ENCODE data around the gene EAPP.
"Not testable (repeated sequence)": the region's sequence is repeated elsewhere in the genome, so short reads cannot be mapped to it uniquely, and the experiment has no call there.

Gene EAPP

DNA sequence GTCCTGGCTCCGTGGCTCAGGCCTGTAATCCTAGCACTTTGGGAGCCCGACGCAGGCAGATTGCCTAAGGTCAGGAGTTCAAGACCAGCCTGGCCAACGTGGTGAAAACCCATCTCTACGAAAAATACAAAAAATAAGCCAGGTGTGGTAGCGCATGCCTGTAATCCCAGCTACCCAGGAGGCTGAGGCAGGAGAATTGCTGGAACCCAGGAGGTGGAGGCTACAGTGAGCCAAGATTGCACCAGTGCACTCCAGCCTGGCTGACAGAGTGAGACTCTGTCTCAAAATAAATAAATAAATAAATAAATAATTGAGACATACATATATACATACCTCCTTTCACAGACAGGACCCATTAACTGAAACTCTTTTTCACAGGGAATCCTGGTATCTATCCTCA lies 1.4 kb downstream of the EAPP start:
- H3K4me1 ChIP-seq (ENCODE audit: control insufficient read depth in 2 of 2, insufficient read depth in 2 of 2, low read length in 2 of 2) = peaks cover 13% of the 10 kb centered on the region in 2 donors
- peak overlapping the region in 1 of 2 donors; percentile 97 for H3K9ac ChIP-seq (ENCODE audit: low read depth in 1 of 2, low read length in 2 of 2)
- H3K27ac ChIP-seq (ENCODE audit: low read depth in 2 of 2, low read length in 2 of 2); H3K9me3 ChIP-seq (ENCODE audit: control insufficient read depth in 2 of 2, low read length in 2 of 2); H3K27me3 ChIP-seq (ENCODE audit: control insufficient read depth in 2 of 2, insufficient read depth in 2 of 2, low read length in 2 of 2): not testable (repeated sequence)
- peak overlapping the region; percentile 91 for H3K4me3 ChIP-seq (ENCODE audit: low read length in 2 of 2)
- peaks cover 11 to 17% of the 10 kb centered on the region in 2 donors for H3K36me3 ChIP-seq (ENCODE audit: control insufficient read depth in 2 of 2, insufficient read depth in 2 of 2, low read length in 2 of 2)

DNA sequence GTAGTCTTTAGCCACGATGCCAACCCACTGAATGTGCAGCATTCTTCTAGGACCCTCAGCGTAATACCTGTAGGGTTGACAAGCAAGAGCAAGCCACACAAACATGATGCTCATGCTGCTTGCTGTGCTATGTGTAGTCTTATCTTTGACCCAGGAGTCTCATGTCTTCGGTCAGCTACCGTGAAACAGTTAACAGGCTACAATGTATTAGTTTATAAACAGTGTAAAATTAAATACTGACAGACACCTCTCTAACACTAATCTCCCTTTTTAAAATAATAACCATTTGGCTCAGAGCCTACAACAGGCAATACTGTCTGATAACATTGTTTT lies 1.9 kb downstream of the EAPP start:
- peaks cover 15 to 17% of the 10 kb centered on the region in 2 donors for H3K36me3 ChIP-seq (ENCODE audit: control insufficient read depth in 2 of 2, insufficient read depth in 2 of 2, low read length in 2 of 2)
- H3K4me1 ChIP-seq (ENCODE audit: control insufficient read depth in 2 of 2, insufficient read depth in 2 of 2, low read length in 2 of 2) = peaks cover 13% of the 10 kb centered on the region in 2 donors
- no peak overlapping the region for H3K27ac ChIP-seq (ENCODE audit: low read depth in 2 of 2, low read length in 2 of 2)
- no peaks in the 10 kb centered on the region for H3K9me3 ChIP-seq (ENCODE audit: control insufficient read depth in 2 of 2, low read length in 2 of 2)
- peak overlapping the region; percentile 91 for H3K4me3 ChIP-seq (ENCODE audit: low read length in 2 of 2)
- no peaks in the 10 kb centered on the region for H3K27me3 ChIP-seq (ENCODE audit: control insufficient read depth in 2 of 2, insufficient read depth in 2 of 2, low read length in 2 of 2)
- H3K9ac ChIP-seq (ENCODE audit: low read depth in 1 of 2, low read length in 2 of 2) = no peak overlapping the region

DNA sequence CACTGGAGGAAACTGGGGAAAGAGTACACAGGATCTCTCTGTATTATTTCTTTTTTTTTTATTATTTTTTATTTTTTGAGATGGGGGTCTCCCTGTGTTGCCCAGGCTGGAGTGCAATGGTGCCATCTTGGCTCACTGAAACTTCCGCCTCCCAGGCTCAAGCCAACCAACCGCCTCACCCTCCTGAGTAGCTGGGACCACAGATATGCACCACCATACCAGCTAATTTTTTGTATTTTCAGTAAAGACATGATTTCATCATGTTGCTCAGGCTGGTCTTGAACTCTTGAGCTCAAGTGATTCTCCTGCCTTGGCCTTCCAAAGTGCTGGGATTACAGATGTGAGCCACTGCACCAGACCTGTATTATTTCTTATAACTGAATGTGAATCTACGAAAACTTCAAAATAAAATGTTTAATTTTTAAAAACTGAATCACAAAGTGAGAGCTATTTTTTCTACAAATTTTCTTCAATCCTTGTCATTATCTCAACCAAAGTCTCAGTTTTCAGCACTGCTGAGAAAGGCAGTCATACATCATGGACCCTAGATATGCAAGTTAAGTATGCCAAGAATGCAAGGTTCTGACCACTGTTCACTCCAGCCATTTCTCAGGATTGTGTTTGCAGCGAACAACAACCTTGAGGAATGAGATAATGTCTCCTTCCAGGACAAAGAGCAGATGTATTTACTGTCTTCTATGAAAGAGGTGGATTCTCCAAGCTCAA lies 2.4 kb downstream of the EAPP start:
- no peaks in the 10 kb centered on the region for H3K9me3 ChIP-seq (ENCODE audit: control insufficient read depth in 2 of 2, low read length in 2 of 2)
- H3K4me1 ChIP-seq (ENCODE audit: control insufficient read depth in 2 of 2, insufficient read depth in 2 of 2, low read length in 2 of 2) = peaks cover 13% of the 10 kb centered on the region in 2 donors
- no peak overlapping the region for H3K27ac ChIP-seq (ENCODE audit: low read depth in 2 of 2, low read length in 2 of 2)
- peaks cover 17 to 19% of the 10 kb centered on the region in 2 donors for H3K36me3 ChIP-seq (ENCODE audit: control insufficient read depth in 2 of 2, insufficient read depth in 2 of 2, low read length in 2 of 2)
- H3K4me3 ChIP-seq (ENCODE audit: low read length in 2 of 2) = peak overlapping the region in 1 of 2 donors; percentile 91
- no peak overlapping the region for H3K9ac ChIP-seq (ENCODE audit: low read depth in 1 of 2, low read length in 2 of 2)
- H3K27me3 ChIP-seq (ENCODE audit: control insufficient read depth in 2 of 2, insufficient read depth in 2 of 2, low read length in 2 of 2) = no peaks in the 10 kb centered on the region

DNA sequence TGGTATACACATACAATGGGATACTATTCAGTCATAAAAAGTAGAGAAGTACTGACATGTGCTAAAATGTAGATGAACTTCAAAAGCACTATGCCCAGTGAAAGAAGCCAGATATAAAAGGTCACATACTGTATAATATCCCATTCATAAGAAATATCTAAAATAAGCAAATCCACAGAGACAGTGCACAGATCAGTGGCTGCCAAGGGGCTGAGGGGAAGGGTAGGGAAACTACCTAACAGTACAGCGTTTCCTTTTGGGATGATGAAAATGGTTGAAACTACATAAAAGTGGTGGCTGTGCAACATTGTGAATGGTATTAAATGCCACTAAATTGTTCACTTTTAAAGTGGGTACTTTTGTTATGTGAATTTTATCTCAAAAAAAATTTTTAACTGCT lies 11.9 kb downstream of the EAPP start:
- H3K36me3 ChIP-seq (ENCODE audit: control insufficient read depth in 2 of 2, insufficient read depth in 2 of 2, low read length in 2 of 2) = peaks cover 54 to 64% of the 10 kb centered on the region in 2 donors
- no peaks in the 10 kb centered on the region for H3K9me3 ChIP-seq (ENCODE audit: control insufficient read depth in 2 of 2, low read length in 2 of 2)
- no peak overlapping the region for H3K9ac ChIP-seq (ENCODE audit: low read depth in 1 of 2, low read length in 2 of 2)
- H3K27me3 ChIP-seq (ENCODE audit: control insufficient read depth in 2 of 2, insufficient read depth in 2 of 2, low read length in 2 of 2) = no peaks in the 10 kb centered on the region
- peaks cover 3 to 4% of the 10 kb centered on the region in 2 donors for H3K4me1 ChIP-seq (ENCODE audit: control insufficient read depth in 2 of 2, insufficient read depth in 2 of 2, low read length in 2 of 2)
- H3K27ac ChIP-seq (ENCODE audit: low read depth in 2 of 2, low read length in 2 of 2) = no peak overlapping the region
- no peak overlapping the region for H3K4me3 ChIP-seq (ENCODE audit: low read length in 2 of 2)

DNA sequence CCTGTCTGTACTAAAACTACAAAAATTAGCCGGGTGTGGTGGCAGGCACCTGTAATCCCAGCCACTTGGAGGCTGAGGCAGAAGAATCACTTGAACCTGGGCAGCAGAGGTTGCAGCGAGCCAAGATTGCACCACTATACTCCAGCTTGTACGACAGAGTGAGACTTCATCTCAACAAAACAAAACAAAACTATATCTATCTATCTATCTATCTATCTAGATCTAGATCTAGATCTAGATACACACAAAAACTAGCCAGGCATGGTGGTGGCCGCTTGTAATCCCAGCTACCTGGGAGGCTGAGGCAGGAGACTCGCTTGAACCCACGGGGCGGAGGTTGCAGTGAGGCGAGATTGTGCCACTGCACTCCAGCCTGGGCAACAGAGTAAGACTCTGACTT lies 15.3 kb downstream of the EAPP start:
- H3K9me3 ChIP-seq (ENCODE audit: control insufficient read depth in 2 of 2, low read length in 2 of 2); H3K27me3 ChIP-seq (ENCODE audit: control insufficient read depth in 2 of 2, insufficient read depth in 2 of 2, low read length in 2 of 2); H3K27ac ChIP-seq (ENCODE audit: low read depth in 2 of 2, low read length in 2 of 2); H3K4me3 ChIP-seq (ENCODE audit: low read length in 2 of 2); H3K9ac ChIP-seq (ENCODE audit: low read depth in 1 of 2, low read length in 2 of 2): not testable (repeated sequence)
- Histone ChIP-seq H3K36me3 (ENCODE audit: control insufficient read depth in 2 of 2, insufficient read depth in 2 of 2, low read length in 2 of 2) (peaks cover 43 to 64% of the 10 kb centered on the region in 2 donors), H3K4me1 (ENCODE audit: control insufficient read depth in 2 of 2, insufficient read depth in 2 of 2, low read length in 2 of 2) (peaks cover 11 to 16% of the 10 kb centered on the region in 2 donors)

DNA sequence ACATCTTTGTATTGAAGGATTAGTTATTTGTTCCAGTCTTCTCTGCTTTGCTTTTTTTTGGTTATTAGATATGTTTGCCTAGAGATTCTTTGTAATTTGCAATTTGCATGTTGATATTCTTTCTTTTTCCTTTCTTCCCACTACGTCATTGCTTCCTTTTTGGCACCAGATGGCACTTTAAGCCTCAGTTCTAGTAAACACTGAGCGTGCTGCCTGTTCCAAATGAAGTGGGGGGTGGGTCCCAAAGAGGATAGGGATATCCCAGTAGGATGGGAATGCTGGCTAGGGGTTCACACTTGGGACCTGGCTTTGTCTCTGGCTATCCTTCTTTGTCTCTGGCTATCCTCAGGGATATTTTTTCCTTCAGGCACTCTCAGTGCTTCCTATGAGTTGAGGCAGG lies 17.0 kb downstream of the EAPP start:
- H3K27ac ChIP-seq (ENCODE audit: low read depth in 2 of 2, low read length in 2 of 2) = peak overlapping the region; percentile 36 to 52
- H3K36me3 ChIP-seq (ENCODE audit: control insufficient read depth in 2 of 2, insufficient read depth in 2 of 2, low read length in 2 of 2) = peaks cover 37 to 62% of the 10 kb centered on the region in 2 donors
- H3K27me3 ChIP-seq (ENCODE audit: control insufficient read depth in 2 of 2, insufficient read depth in 2 of 2, low read length in 2 of 2) = no peaks in the 10 kb centered on the region
- peak overlapping the region; percentile 5 to 38 for H3K9ac ChIP-seq (ENCODE audit: low read depth in 1 of 2, low read length in 2 of 2)
- no peaks in the 10 kb centered on the region for H3K9me3 ChIP-seq (ENCODE audit: control insufficient read depth in 2 of 2, low read length in 2 of 2)
- no peak overlapping the region for H3K4me3 ChIP-seq (ENCODE audit: low read length in 2 of 2)
- peaks cover 16 to 25% of the 10 kb centered on the region in 2 donors for H3K4me1 ChIP-seq (ENCODE audit: control insufficient read depth in 2 of 2, insufficient read depth in 2 of 2, low read length in 2 of 2)

DNA sequence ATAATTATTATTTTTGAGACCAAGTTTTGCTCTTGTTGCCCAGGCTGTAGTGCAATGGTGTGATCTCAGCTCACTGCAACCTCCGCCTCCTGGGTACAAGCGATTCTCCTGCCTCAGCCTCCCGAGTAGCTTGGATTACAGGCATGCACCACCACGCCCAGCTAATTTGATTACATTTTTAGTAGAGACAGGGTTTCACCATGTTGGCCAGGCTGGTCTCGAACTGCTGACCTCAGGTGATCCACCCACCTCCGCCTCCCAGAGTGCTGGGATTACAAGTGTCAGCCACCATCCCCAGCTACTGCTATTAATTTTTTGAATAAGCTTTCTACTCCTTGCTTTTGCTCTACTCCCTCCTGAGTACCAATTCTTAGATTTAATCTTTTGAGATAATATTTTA lies 18.4 kb downstream of the EAPP start:
- H3K36me3 ChIP-seq (ENCODE audit: control insufficient read depth in 2 of 2, insufficient read depth in 2 of 2, low read length in 2 of 2) = peaks cover 34 to 51% of the 10 kb centered on the region in 2 donors
- H3K9me3 ChIP-seq (ENCODE audit: control insufficient read depth in 2 of 2, low read length in 2 of 2); H3K27me3 ChIP-seq (ENCODE audit: control insufficient read depth in 2 of 2, insufficient read depth in 2 of 2, low read length in 2 of 2); H3K9ac ChIP-seq (ENCODE audit: low read depth in 1 of 2, low read length in 2 of 2): not testable (repeated sequence)
- H3K4me1 ChIP-seq (ENCODE audit: control insufficient read depth in 2 of 2, insufficient read depth in 2 of 2, low read length in 2 of 2) = peaks cover 16 to 25% of the 10 kb centered on the region in 2 donors
- peak overlapping the region in 1 of 2 donors; percentile 20 for H3K4me3 ChIP-seq (ENCODE audit: low read length in 2 of 2)
- H3K27ac ChIP-seq (ENCODE audit: low read depth in 2 of 2, low read length in 2 of 2) = peak overlapping the region; percentile 87 to 90

DNA sequence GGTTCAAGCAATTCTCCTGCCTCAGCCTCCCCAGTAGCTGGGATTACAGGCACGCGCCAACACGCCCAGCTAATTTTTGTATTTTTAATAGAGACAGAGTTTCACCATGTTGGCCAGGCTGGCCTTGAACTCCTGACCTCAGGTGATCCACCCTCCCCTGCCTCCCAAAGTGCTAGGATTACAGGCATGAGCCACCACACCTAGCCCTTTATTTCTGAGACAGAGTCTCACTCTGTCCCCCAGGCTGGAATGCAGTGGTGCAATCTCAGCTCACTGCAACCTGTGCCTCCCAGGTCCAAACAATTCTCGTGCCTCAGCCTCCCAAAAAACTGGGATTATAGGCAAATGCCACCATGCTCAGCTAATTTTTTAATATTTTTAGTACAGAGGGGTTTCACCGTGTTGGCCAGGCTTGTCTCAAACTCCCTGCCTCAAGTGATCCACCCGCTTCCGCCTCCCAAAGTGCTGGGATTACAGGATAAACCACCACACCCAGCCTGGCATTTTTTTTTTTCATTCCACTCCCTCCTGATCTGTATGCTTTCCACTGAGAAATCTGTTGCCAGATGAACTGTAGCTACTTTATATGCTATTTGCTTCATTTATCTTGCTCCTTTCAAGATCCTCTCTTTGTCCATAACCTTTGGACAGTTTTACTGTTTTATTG lies 19.1 kb downstream of the EAPP start:
- H3K9me3 ChIP-seq (ENCODE audit: control insufficient read depth in 2 of 2, low read length in 2 of 2); H3K27me3 ChIP-seq (ENCODE audit: control insufficient read depth in 2 of 2, insufficient read depth in 2 of 2, low read length in 2 of 2); H3K4me3 ChIP-seq (ENCODE audit: low read length in 2 of 2): not testable (repeated sequence)
- H3K36me3 ChIP-seq (ENCODE audit: control insufficient read depth in 2 of 2, insufficient read depth in 2 of 2, low read length in 2 of 2) = peaks cover 34 to 53% of the 10 kb centered on the region in 2 donors
- H3K4me1 ChIP-seq (ENCODE audit: control insufficient read depth in 2 of 2, insufficient read depth in 2 of 2, low read length in 2 of 2) = peaks cover 16 to 25% of the 10 kb centered on the region in 2 donors
- peak overlapping the region in 1 of 2 donors; percentile 38 for H3K9ac ChIP-seq (ENCODE audit: low read depth in 1 of 2, low read length in 2 of 2)
- peak overlapping the region; percentile 87 to 90 for H3K27ac ChIP-seq (ENCODE audit: low read depth in 2 of 2, low read length in 2 of 2)

DNA sequence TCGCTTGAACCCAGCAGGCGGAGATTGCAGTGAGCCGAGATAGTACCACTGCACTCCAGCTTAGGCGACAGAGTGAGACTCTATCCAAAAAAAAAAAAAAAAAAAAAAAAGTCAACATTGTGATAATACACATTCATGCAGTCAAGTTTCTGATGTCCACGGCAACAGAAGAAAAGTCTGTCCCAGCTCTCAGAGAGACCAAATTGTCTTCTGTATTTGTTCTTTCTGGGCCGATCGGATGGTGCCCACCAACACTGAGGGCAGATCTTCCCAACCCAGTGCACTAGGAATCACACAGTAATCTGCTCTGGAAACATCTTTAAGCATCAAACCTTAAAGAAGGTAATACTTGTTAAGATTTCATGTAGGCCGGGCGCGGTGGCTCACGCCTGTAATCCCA lies 31.6 kb downstream of the EAPP start:
- H3K27ac ChIP-seq (ENCODE audit: low read depth in 2 of 2, low read length in 2 of 2) = no peak overlapping the region
- no peaks in the 10 kb centered on the region for H3K36me3 ChIP-seq (ENCODE audit: control insufficient read depth in 2 of 2, insufficient read depth in 2 of 2, low read length in 2 of 2)
- no peak overlapping the region for H3K9ac ChIP-seq (ENCODE audit: low read depth in 1 of 2, low read length in 2 of 2)

DNA sequence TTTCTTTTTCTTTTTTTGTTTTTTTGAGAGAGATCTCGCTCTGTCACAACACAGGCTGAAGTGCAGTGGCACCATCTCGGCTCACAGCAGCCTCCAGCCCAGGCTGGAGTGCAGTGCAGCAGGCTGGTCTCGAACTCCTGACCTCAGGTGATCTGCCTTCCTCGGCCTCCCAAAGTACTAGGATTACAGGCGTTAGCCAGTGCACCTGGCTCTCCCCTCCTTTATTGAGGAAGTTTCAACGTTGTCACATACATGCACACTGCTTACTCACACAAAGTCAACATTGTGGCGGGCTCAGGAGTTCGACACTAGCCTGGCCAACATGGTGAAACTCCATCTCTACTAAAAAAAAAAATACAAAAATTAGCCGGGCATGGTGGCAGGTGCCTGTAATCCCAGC lies 32.0 kb downstream of the EAPP start:
- no peaks in the 10 kb centered on the region for H3K27me3 ChIP-seq (ENCODE audit: control insufficient read depth in 2 of 2, insufficient read depth in 2 of 2, low read length in 2 of 2)
- H3K4me1 ChIP-seq (ENCODE audit: control insufficient read depth in 2 of 2, insufficient read depth in 2 of 2, low read length in 2 of 2) = peaks cover 0 to 21% of the 10 kb centered on the region in 2 donors
- H3K36me3 ChIP-seq (ENCODE audit: control insufficient read depth in 2 of 2, insufficient read depth in 2 of 2, low read length in 2 of 2) = no peaks in the 10 kb centered on the region
- H3K4me3 ChIP-seq (ENCODE audit: low read length in 2 of 2) = no peak overlapping the region
- H3K9me3 ChIP-seq (ENCODE audit: control insufficient read depth in 2 of 2, low read length in 2 of 2) = no peaks in the 10 kb centered on the region
- H3K9ac ChIP-seq (ENCODE audit: low read depth in 1 of 2, low read length in 2 of 2) = no peak overlapping the region
- peak overlapping the region in 1 of 2 donors; percentile 23 for H3K27ac ChIP-seq (ENCODE audit: low read depth in 2 of 2, low read length in 2 of 2)

More for the DNA sequence above, 31.6 kb downstream of the EAPP start:
- no peak overlapping the region for H3K4me3 ChIP-seq (ENCODE audit: low read length in 2 of 2)
- no peaks in the 10 kb centered on the region for H3K9me3 ChIP-seq (ENCODE audit: control insufficient read depth in 2 of 2, low read length in 2 of 2)
- H3K27me3 ChIP-seq (ENCODE audit: control insufficient read depth in 2 of 2, insufficient read depth in 2 of 2, low read length in 2 of 2) = no peaks in the 10 kb centered on the region
- H3K4me1 ChIP-seq (ENCODE audit: control insufficient read depth in 2 of 2, insufficient read depth in 2 of 2, low read length in 2 of 2) = peaks cover 0 to 17% of the 10 kb centered on the region in 2 donors

Measured in mucosa of rectum (tissue), 2 donors.